HepG2 (cell line): Measurements from ENCODE around the gene MFSD6. TPM values are rescaled to one million over a fixed set of nuclear protein-coding genes. Genes with fewer than 3 reads are reported as not detected.

Experiments
- ATAC-seq: fragments of 200-7000 bp; cut with Tn5 transposase; 3 replicates; pipeline ENCODE4 v1.9.1; 2020; ENCODE audit warnings: mild to moderate bottlenecking, moderate library complexity
- BruUV-seq: library from RNA; stranded (reverse); fragments of 400-500 nt; replicated peaks from 2 replicates; lab custom pipeline; 2021; lab: Mats Ljungman, UMichigan
- CTCF ChIA-PET: fragments of 300-600 bp; formaldehyde crosslinking; extraction: SDS; loops from one replicate; lab custom pipeline; 2021; ENCODE audit warnings: low total read pairs, inconsistent platforms, low intra/inter-chr PET ratio; lab: Yijun Ruan, JAX
- POLR2A ChIA-PET: fragments of 350-600 bp; sonication (Branson Sonifier 250); formaldehyde crosslinking; loops from one replicate; lab custom pipeline; 2020; ENCODE audit warnings: antibody characterized with exemption, inconsistent platforms; lab: Yijun Ruan, JAX
- DNase-seq: peaks from one replicate; pipeline ENCODE4 v3.0.0-alpha.2; 2015; ENCODE audit warnings: low spot score
- FAIRE-seq: peaks from 3 replicates; lab custom pipeline; 2011; peaks lifted over from hg19 to GRCh38; lab: Jason Lieb, UNC
- H2AFZ ChIP-seq: one replicate; pipeline ENCODE4 v1.6.1; 2011; ENCODE audit warnings: low read length, inconsistent platforms
- H3K27ac ChIP-seq: fragments of 300-600 bp; 3 replicates; pipeline ENCODE4 v1.8.0; 2011; ENCODE audit warnings: mixed run types, mild to moderate bottlenecking, mixed read lengths, low read length, inconsistent platforms; ENCODE audit not compliant: insufficient read depth; ENCODE audit errors: extremely low read length
- H3K27me3 ChIP-seq, 2 experiments: fragments of 200-600 bp in 1 of 2; 2 replicates in 1 of 2; 3 replicates in 1 of 2; pipeline versions ENCODE4 v1.6.0 to v1.8.0; 2011; ENCODE audit warnings: low read length in 2 of 2, mild to moderate bottlenecking in 2 of 2, moderate library complexity in 2 of 2, inconsistent platforms in 1 of 2; ENCODE audit not compliant: insufficient read depth in 2 of 2, control insufficient read depth in 1 of 2
- H3K36me3 ChIP-seq, 2 experiments: fragments of 200-600 bp in 1 of 2; replicated peaks in 1 of 2; 2 replicates in 1 of 2; 3 replicates in 1 of 2; pipeline versions ENCODE4 v1.5.1 to v1.8.0; 2011; ENCODE audit warnings: low read length in 2 of 2, inconsistent platforms in 1 of 2; ENCODE audit not compliant: insufficient read depth in 2 of 2, control insufficient read depth in 1 of 2
- H3K4me1 ChIP-seq: 2 replicates; pipeline ENCODE4 v1.5.1; 2012; ENCODE audit warnings: low read length, inconsistent platforms; ENCODE audit not compliant: insufficient read depth
- H3K4me2 ChIP-seq: 2 replicates; pipeline ENCODE4 v1.6.0; 2011; ENCODE audit warnings: low read depth, low read length, inconsistent platforms
- H3K4me3 ChIP-seq, 3 experiments: fragments of 200-600 bp in 1 of 3; sonication (generic), shearing (Covaris generic) in 1 of 3; replicated peaks in 1 of 3; 2 replicates each; pipeline ENCODE4 v1.5.1; 2011 to 2016; ENCODE audit warnings: low read length in 3 of 3, inconsistent platforms in 2 of 3, low read depth in 2 of 3, mild to moderate bottlenecking in 2 of 3, control low read depth in 1 of 3, mixed read lengths in 1 of 3; ENCODE audit not compliant: insufficient read depth in 1 of 3
- H3K79me2 ChIP-seq: one replicate; pipeline ENCODE4 v1.6.1; 2011; ENCODE audit warnings: low read length, inconsistent platforms; ENCODE audit not compliant: insufficient read depth
- H3K9ac ChIP-seq: 2 replicates; pipeline ENCODE4 v1.6.0; 2011; ENCODE audit warnings: mild to moderate bottlenecking, low read depth, low read length, inconsistent platforms; ENCODE audit not compliant: insufficient read depth
- H3K9me3 ChIP-seq: 2 replicates; pipeline ENCODE4 v1.5.1; 2012; ENCODE audit warnings: mild to moderate bottlenecking, low read length
- H4K20me1 ChIP-seq: 2 replicates; pipeline ENCODE4 v1.6.0; 2011; ENCODE audit warnings: inconsistent platforms, mild to moderate bottlenecking, low read length, moderate library complexity; ENCODE audit not compliant: insufficient read depth
- FOXP4 ChIP-seq: sonication (generic); formaldehyde crosslinking; IDR thresholded peaks from 2 replicates; pipeline ENCODE4 v1.4.0; 2020; ENCODE audit warnings: missing genetic modification reagents
- HNRNPK ChIP-seq: fragments of 200-400 bp; formaldehyde crosslinking; IDR thresholded peaks from 2 replicates; pipeline ENCODE4 v1.6.1; 2018; ENCODE audit warnings: low read length, low read depth, moderate library complexity, mild to moderate bottlenecking; ENCODE audit not compliant: poor library complexity, severe bottlenecking
- HOXA5 ChIP-seq: sonication (generic); formaldehyde crosslinking; IDR thresholded peaks from 2 replicates; pipeline ENCODE4 v1.4.0; 2020; ENCODE audit warnings: missing genetic modification reagents
- MYNN ChIP-seq: sonication (generic); formaldehyde crosslinking; IDR thresholded peaks from 2 replicates; pipeline ENCODE4 v1.4.0; 2020; ENCODE audit warnings: mild to moderate bottlenecking, low read depth, missing genetic modification reagents
- RBFOX2 ChIP-seq: fragments of 200-400 bp; formaldehyde crosslinking; IDR thresholded peaks from 2 replicates; pipeline ENCODE4 v1.6.1; 2017; ENCODE audit warnings: low read depth, mild to moderate bottlenecking, low read length
- RORA ChIP-seq: sonication (generic); formaldehyde crosslinking; IDR thresholded peaks from 2 replicates; pipeline ENCODE4 v1.5.0; 2020; ENCODE audit warnings: mild to moderate bottlenecking, missing genetic modification reagents, moderate library complexity
- SOX13 ChIP-seq, 3 experiments: fragments of 450-650 bp in 1 of 3; sonication (generic) in 1 of 3; formaldehyde crosslinking in 1 of 3; IDR thresholded peaks in 2 of 3; conservative IDR thresholded peaks in 1 of 3; 2 replicates each; pipeline versions ENCODE4 v1.5.0 to v1.6.1; 2016 to 2020; ENCODE audit warnings: antibody characterized with exemption in 1 of 3, mild to moderate bottlenecking in 1 of 3, missing compliant biosample characterization in 1 of 3, missing genetic modification reagents in 1 of 3, moderate library complexity in 1 of 3
- STAG1 ChIP-seq: sonication (generic); formaldehyde crosslinking; IDR thresholded peaks from 2 replicates; pipeline ENCODE4 v1.4.0; 2020; ENCODE audit warnings: missing genetic modification reagents
- ZBTB38 ChIP-seq: sonication (generic); formaldehyde crosslinking; IDR thresholded peaks from 2 replicates; pipeline ENCODE4 v1.5.1; 2020; ENCODE audit warnings: mild to moderate bottlenecking, missing genetic modification reagents
- ZFYVE20 ChIP-seq: sonication (generic); formaldehyde crosslinking; IDR thresholded peaks from 2 replicates; pipeline ENCODE4 v1.8.0; 2023; ENCODE audit warnings: low read depth, mild to moderate bottlenecking, moderate library complexity, missing genetic modification reagents, borderline replicate concordance
- ZHX2 ChIP-seq, 2 experiments: sonication (generic) in 1 of 2; formaldehyde crosslinking in 1 of 2; IDR thresholded peaks; 2 replicates each; pipeline versions ENCODE4 v1.6.1 to v1.9.0; 2014 to 2022; ENCODE audit warnings: antibody characterized with exemption in 1 of 2, borderline replicate concordance in 1 of 2, inconsistent platforms in 1 of 2, low read depth in 1 of 2, missing genetic modification reagents in 1 of 2
- ZNF264 ChIP-seq: sonication (generic); formaldehyde crosslinking; IDR thresholded peaks from 2 replicates; pipeline ENCODE4 v1.4.0; 2020; ENCODE audit warnings: missing genetic modification reagents
- ZNF317 ChIP-seq: sonication (generic); formaldehyde crosslinking; IDR thresholded peaks from 2 replicates; pipeline ENCODE4 v1.5.0; 2020; ENCODE audit warnings: mild to moderate bottlenecking, missing genetic modification reagents
- ZNF580 ChIP-seq: IDR thresholded peaks from 2 replicates; pipeline ENCODE4 v1.6.1; 2016; ENCODE audit warnings: low read depth, borderline replicate concordance
- ZNF777 ChIP-seq: sonication (generic); formaldehyde crosslinking; IDR thresholded peaks from 2 replicates; pipeline ENCODE4 v1.4.0; 2020; ENCODE audit warnings: missing genetic modification reagents
- ZSCAN30 ChIP-seq: sonication (generic); formaldehyde crosslinking; IDR thresholded peaks from 2 replicates; pipeline ENCODE4 v1.5.0; 2020; ENCODE audit warnings: mild to moderate bottlenecking, missing genetic modification reagents
- WGBS: methylation state at CpG from one replicate; pipeline ENCODE4 v1.1.6; 2017; ENCODE audit warnings: low lambda C conversion rate; 5-methylcytosine and 5-hydroxymethylcytosine counted together
- in situ Hi-C: cut with HindIII; loops from 2 replicates; pipeline ENCODE4 v1.10.0; 2017; ENCODE audit warnings: low pct_unique_long_range_greater_than_20kb; ENCODE audit not compliant: extremely low pct_ligation_motif_present
- intact Hi-C: fragments of 100-400 bp; cut with micrococcal nuclease; formaldehyde crosslinking; loops from one replicate; pipeline ENCODE4 v1.10.0; 2022; ENCODE audit not compliant: unreplicated experiment
- polyA plus RNA-seq, 8 experiments: library from polyadenylated mRNA; depleted of rRNA in 3 of 8; stranded (reverse) in 7 of 8; unstranded in 1 of 8; fragments of >200 nt; fragmentation: Illumina TruSeq in 4 of 8; extraction: Trizol in 4 of 8; gene quantifications; 2 replicates each; pipeline versions ENCODE4 v1.2.1 to v1.2.3, GENCODE V29; 2011 to 2016; ENCODE audit warnings: low read depth in 4 of 8, missing spikeins in 1 of 8, mixed read lengths in 1 of 8; ENCODE audit not compliant: insufficient read depth in 1 of 8
- total RNA-seq, 5 experiments: library from RNA; depleted of rRNA; stranded (reverse); fragments of >200 nt; fragmentation: Illumina TruSeq; extraction: Trizol; gene quantifications; 2 replicates each; pipeline ENCODE4 v1.2.3, GENCODE V29; 2016; ENCODE audit warnings: low read depth in 1 of 5

The MFSD6 gene
- total and polyA plus RNA-seq, 2 of the 13 experiments (the other 11 are each of a cell fraction or from before 2014, with no cell fraction given): 0.92 to 1.4 TPM

- Histone ChIP-seq H3K4me2 (no peak overlapping the region), H3K4me3 (no peak overlapping the region), H3K27me3 (no peaks in the 10 kb centered on the region), H2AFZ (no peak overlapping the region), H3K9ac (no peak overlapping the region), H3K27ac (no peak overlapping the region), H3K4me1 (no peaks in the 10 kb centered on the region)
- no peak for FAIRE-seq
- no peak for ATAC-seq
- intact Hi-C loops: no loop called here
- 32% methylated on average over 3 of the region's 3 CpGs for WGBS
- no peak for DNase-seq
- CTCF ChIA-PET: no interaction called here
- TF ChIP-seq SOX13 (IDR thresholded peaks at IDR 0.05): no peak
- TF ChIP-seq SOX13 (CRISPR knock-in tag; conservative IDR thresholded peaks at IDR 0.05 in 1 of 2, IDR thresholded peaks at IDR 0.05 in 1 of 2): no peak
- TF ChIP-seq HOXA5 (CRISPR knock-in tag): no peak
- no peak for TF ChIP-seq ZNF777 (CRISPR knock-in tag)
- TF ChIP-seq STAG1 (CRISPR knock-in tag): no peak
- no peak for TF ChIP-seq ZBTB38 (CRISPR knock-in tag)
- TF ChIP-seq FOXP4 (CRISPR knock-in tag): no peak
- no peak for TF ChIP-seq HNRNPK
- no peak for TF ChIP-seq ZNF264
- TF ChIP-seq ZFYVE20 (CRISPR knock-in tag): no peak
- TF ChIP-seq RORA: no peak
- no peak for TF ChIP-seq ZNF580 (CRISPR knock-in tag)
- TF ChIP-seq ZHX2 (IDR thresholded peaks at IDR 0.05; ENCODE audit: low read depth): no peak
- TF ChIP-seq ZHX2 (CRISPR knock-in tag; IDR thresholded peaks at IDR 0.05; ENCODE audit: borderline replicate concordance): no peak
- TF ChIP-seq MYNN (CRISPR knock-in tag): no peak
- TF ChIP-seq RBFOX2: no peak
- TF ChIP-seq ZSCAN30: no peak
- TF ChIP-seq ZNF317 (CRISPR knock-in tag): no peak
- TF ChIP-seq, all 625 proteins: peak for 0
- Histone ChIP-seq H3K36me3 (no peaks in the 10 kb centered on the region), H4K20me1 (no peaks in the 10 kb centered on the region), H3K79me2 (no peaks in the 10 kb centered on the region), H3K9me3 (no peaks in the 10 kb centered on the region)
- in situ Hi-C loops: no loop called here
- no TSS peak for BruUV-seq
- POLR2A ChIA-PET: no interaction called here
These were observed 38.8 kb downstream of the MFSD6 start for GRCh38 chr2:190446750-190447516.
